ENCODE data around the gene MICALL1. TPM values are rescaled to one million over a fixed set of nuclear protein-coding genes. Genes with fewer than 3 reads are reported as not detected.

Gene MICALL1
- total and polyA plus RNA-seq, 4 experiments from 2014 or later, result 0.77 to 31.0 (median 17.6) TPM

GRCh38 chr22:37916311-37916710 is 10.2 kb downstream of the MICALL1 start:
- H3K27me3 Mint-ChIP-seq, result no peaks in the 10 kb centered on the region
- intact Hi-C loops (cut with micrococcal nuclease), result no loop called here
- ChIA-PET CTCF (ENCODE audit: partially characterized antibody) (interaction anchor here (0.8 to 1.2 kb wide), 3 partner anchors 11 to 18 kb away, joined by 3 to 5 read pairs (median 4); no protein-coding TSS in a partner anchor), POLR2A (ENCODE audit: partially characterized antibody) (interaction anchor here (2.0 kb wide), 1 partner anchor 10 kb away, joined by 7 read pairs; the partner anchor contains the start of gene MICALL1)
- Histone ChIP-seq H3K4me1 (ENCODE audit: insufficient read depth, low read length) (no peaks in the 10 kb centered on the region), H3K4me3 (ENCODE audit: low read length in 2 of 2) (no peak overlapping the region), H3K27ac (ENCODE audit: low read depth, low read length) (no peak overlapping the region), H3K9me3 (ENCODE audit: control insufficient read depth in 1 of 2, low read length in 2 of 2) (no peaks in the 10 kb centered on the region), H3K36me3 (ENCODE audit: insufficient read depth, low read length) (peaks cover 14% of the 10 kb centered on the region), H3K27me3 (ENCODE audit: insufficient read depth, low read length) (no peaks in the 10 kb centered on the region)
- H3K27ac Mint-ChIP-seq, result peak overlapping the region in 1 of 7 donors; percentile 66
- H3K4me1 Mint-ChIP-seq, result peaks cover 0 to 15% (median 5%) of the 10 kb centered on the region in 4 donors
- no peak overlapping the region for H3K4me3 Mint-ChIP-seq
- peaks cover 9 to 28% of the 10 kb centered on the region in 2 donors for H3K36me3 Mint-ChIP-seq
- no peaks in the 10 kb centered on the region for H3K9me3 Mint-ChIP-seq
- no peak for DNase-seq

- DNase-seq, result no peak
- POLR2A ChIA-PET (ENCODE audit: partially characterized antibody), result interaction anchor here (1.0 to 2.0 kb wide), 2 partner anchors 12 kb away, joined by 3 to 7 read pairs; partner anchors contain the start of gene MICALL1
- CTCF ChIA-PET (ENCODE audit: partially characterized antibody), result interaction anchor here (1.3 kb wide), 1 partner anchor 100 kb away, joined by 3 read pairs; no protein-coding TSS in a partner anchor
- no peak overlapping the region for H3K27ac ChIP-seq (ENCODE audit: low read depth, low read length)
- peak overlapping the region in 1 of 7 donors; percentile 25 for H3K27ac Mint-ChIP-seq
- H3K4me3 Mint-ChIP-seq, result no peak overlapping the region
- peaks cover 9 to 30% of the 10 kb centered on the region in 2 donors for H3K36me3 Mint-ChIP-seq
- no peaks in the 10 kb centered on the region for H3K4me1 ChIP-seq (ENCODE audit: insufficient read depth, low read length)
- no peaks in the 10 kb centered on the region for H3K9me3 ChIP-seq (ENCODE audit: control insufficient read depth in 1 of 2, low read length in 2 of 2)
- intact Hi-C loops (cut with micrococcal nuclease), result no loop called here
- peaks cover 0 to 6% (median 4%) of the 10 kb centered on the region in 4 donors for H3K4me1 Mint-ChIP-seq
- no peaks in the 10 kb centered on the region for H3K9me3 Mint-ChIP-seq
- no peaks in the 10 kb centered on the region for H3K27me3 Mint-ChIP-seq
- H3K36me3 ChIP-seq (ENCODE audit: insufficient read depth, low read length), result peaks cover 14% of the 10 kb centered on the region
- H3K4me3 ChIP-seq (ENCODE audit: low read length in 2 of 2), result no peak overlapping the region
- no peaks in the 10 kb centered on the region for H3K27me3 ChIP-seq (ENCODE audit: insufficient read depth, low read length)
These were observed 11.9 kb downstream of the MICALL1 start for GRCh38 chr22:37917874-37918548.

- no peak for DNase-seq
- intact Hi-C loops (cut with micrococcal nuclease), result no loop called here
- Mint-ChIP-seq H3K27ac (no peak overlapping the region), H3K27me3 (no peaks in the 10 kb centered on the region), H3K4me3 (no peak overlapping the region), H3K9me3 (no peaks in the 10 kb centered on the region), H3K4me1 (peaks cover 0 to 6% (median 4%) of the 10 kb centered on the region in 4 donors), H3K36me3 (peaks cover 10 to 33% of the 10 kb centered on the region in 2 donors)
- no peak overlapping the region for H3K27ac ChIP-seq (ENCODE audit: low read depth, low read length)
- H3K36me3 ChIP-seq (ENCODE audit: insufficient read depth, low read length), result peaks cover 14% of the 10 kb centered on the region
- ChIA-PET CTCF (ENCODE audit: partially characterized antibody) (interaction anchor here (0.7 to 1.3 kb wide), 2 partner anchors 9 to 100 kb away, joined by 3 read pairs; no protein-coding TSS in a partner anchor), POLR2A (ENCODE audit: partially characterized antibody) (interaction anchor here (1.0 kb wide), 1 partner anchor 13 kb away, joined by 3 read pairs; the partner anchor contains the start of gene MICALL1)
- H3K4me3 ChIP-seq (ENCODE audit: low read length in 2 of 2), result no peak overlapping the region
- no peaks in the 10 kb centered on the region for H3K4me1 ChIP-seq (ENCODE audit: insufficient read depth, low read length)
- H3K27me3 ChIP-seq (ENCODE audit: insufficient read depth, low read length), result no peaks in the 10 kb centered on the region
- no peaks in the 10 kb centered on the region for H3K9me3 ChIP-seq (ENCODE audit: control insufficient read depth in 1 of 2, low read length in 2 of 2)
These were observed 12.6 kb downstream of the MICALL1 start for GRCh38 chr22:37918580-37919270.

- ChIA-PET CTCF (ENCODE audit: partially characterized antibody) (interaction anchor here (0.9 kb wide), 1 partner anchor 13 kb away, joined by 5 read pairs; no protein-coding TSS in a partner anchor), POLR2A (ENCODE audit: partially characterized antibody) (no interaction called here)
- Histone ChIP-seq H3K36me3 (ENCODE audit: insufficient read depth, low read length) (peaks cover 14% of the 10 kb centered on the region), H3K27me3 (ENCODE audit: insufficient read depth, low read length) (no peaks in the 10 kb centered on the region), H3K4me1 (ENCODE audit: insufficient read depth, low read length) (no peaks in the 10 kb centered on the region), H3K9me3 (ENCODE audit: control insufficient read depth in 1 of 2, low read length in 2 of 2) (no peaks in the 10 kb centered on the region), H3K4me3 (ENCODE audit: low read length in 2 of 2) (no peak overlapping the region), H3K27ac (ENCODE audit: low read depth, low read length) (no peak overlapping the region)
- Mint-ChIP-seq H3K27ac (peak overlapping the region in 5 of 7 donors; percentile 73 to 90 (median 75)), H3K27me3 (no peaks in the 10 kb centered on the region), H3K4me3 (peak overlapping the region in 5 of 8 donors; percentile 34 to 76 (median 51)), H3K36me3 (peaks cover 10 to 41% of the 10 kb centered on the region in 2 donors), H3K9me3 (no peaks in the 10 kb centered on the region), H3K4me1 (peaks cover 0 to 6% (median 4%) of the 10 kb centered on the region in 4 donors)
- no peak for DNase-seq
- intact Hi-C loops (cut with micrococcal nuclease), result no loop called here
These were observed 14.0 kb downstream of the MICALL1 start for GRCh38 chr22:37920126-37920525.

GRCh38 chr22:37922191-37922590 is 16.1 kb downstream of the MICALL1 start:
- no peak overlapping the region for H3K27ac ChIP-seq (ENCODE audit: low read depth, low read length)
- no peak overlapping the region for H3K4me3 ChIP-seq (ENCODE audit: low read length in 2 of 2)
- H3K36me3 Mint-ChIP-seq, result peaks cover 15 to 39% of the 10 kb centered on the region in 2 donors
- no peaks in the 10 kb centered on the region for H3K27me3 ChIP-seq (ENCODE audit: insufficient read depth, low read length)
- intact Hi-C loops (cut with micrococcal nuclease), result no loop called here
- DNase-seq, result no peak
- H3K27ac Mint-ChIP-seq, result no peak overlapping the region
- no peak overlapping the region for H3K4me3 Mint-ChIP-seq
- ChIA-PET CTCF (ENCODE audit: partially characterized antibody) (no interaction called here), POLR2A (ENCODE audit: partially characterized antibody) (no interaction called here)
- no peaks in the 10 kb centered on the region for H3K4me1 ChIP-seq (ENCODE audit: insufficient read depth, low read length)
- H3K9me3 Mint-ChIP-seq, result no peaks in the 10 kb centered on the region
- peaks cover 0 to 6% (median 4%) of the 10 kb centered on the region in 4 donors for H3K4me1 Mint-ChIP-seq
- H3K27me3 Mint-ChIP-seq, result no peaks in the 10 kb centered on the region
- peaks cover 9% of the 10 kb centered on the region for H3K36me3 ChIP-seq (ENCODE audit: insufficient read depth, low read length)
- no peaks in the 10 kb centered on the region for H3K9me3 ChIP-seq (ENCODE audit: control insufficient read depth in 1 of 2, low read length in 2 of 2)

- POLR2A ChIA-PET (ENCODE audit: partially characterized antibody), result no interaction called here
- Mint-ChIP-seq H3K36me3 (peaks cover 17 to 41% of the 10 kb centered on the region in 2 donors), H3K27me3 (no peaks in the 10 kb centered on the region), H3K4me3 (no peak overlapping the region), H3K9me3 (peaks cover 0 to under 1% (median 0%) of the 10 kb centered on the region in 8 donors), H3K27ac (no peak overlapping the region), H3K4me1 (peaks cover 0 to 6% (median 4%) of the 10 kb centered on the region in 4 donors)
- H3K4me1 ChIP-seq (ENCODE audit: insufficient read depth, low read length), result no peaks in the 10 kb centered on the region
- no peaks in the 10 kb centered on the region for H3K27me3 ChIP-seq (ENCODE audit: insufficient read depth, low read length)
- no peak overlapping the region for H3K4me3 ChIP-seq (ENCODE audit: low read length in 2 of 2)
- no peaks in the 10 kb centered on the region for H3K9me3 ChIP-seq (ENCODE audit: control insufficient read depth in 1 of 2, low read length in 2 of 2)
- H3K27ac ChIP-seq (ENCODE audit: low read depth, low read length), result no peak overlapping the region
- peaks cover 6% of the 10 kb centered on the region for H3K36me3 ChIP-seq (ENCODE audit: insufficient read depth, low read length)
- intact Hi-C loops (cut with micrococcal nuclease), result no loop called here
- CTCF ChIA-PET (ENCODE audit: partially characterized antibody), result interaction anchor here (1.3 kb wide), 1 partner anchor 10 kb away, joined by 6 read pairs; no protein-coding TSS in a partner anchor
- no peak for DNase-seq
These were observed 17.8 kb downstream of the MICALL1 start for GRCh38 chr22:37923927-37924326.

All from CD4-positive, alpha-beta memory T cell (primary cell).